ENCODE measurements around the gene GSTK1. TPM values are rescaled to one million over a fixed set of nuclear protein-coding genes. Genes with fewer than 3 reads are reported as not detected.
A peak's percentile ranks its signal among the peaks of the same experiment; 100 is the strongest.
"Not testable (repeated sequence)": the region's sequence is repeated elsewhere in the genome, so short reads cannot be mapped to it uniquely, and the experiment has no call there.

Gene GSTK1
- total RNA-seq, 1 experiment from 2014 or later = 131 TPM

GRCh38 chr7:143286522-143286890 is 23.3 kb downstream of the GSTK1 start:
- Histone ChIP-seq H3K27ac (no peak overlapping the region), H3K4me1 (replicated peaks) (peaks cover 17% of the 10 kb centered on the region), H3K27me3 (replicated peaks) (no peaks in the 10 kb centered on the region), H3K9me3 (replicated peaks) (peaks cover 2% of the 10 kb centered on the region; the same call in 1 of the 2 replicates), H3K4me3 (no peak overlapping the region), H3K36me3 (peaks cover 22% of the 10 kb centered on the region)
- DNase-seq (ENCODE audit: low read depth in 1 of 2, low spot score in 2 of 2) = no peak

GRCh38 chr7:143287339-143287934 is 24.2 kb downstream of the GSTK1 start:
- peak overlapping the region; percentile 27; the same call in 1 of the 2 replicates for H3K27ac ChIP-seq
- peaks cover 17% of the 10 kb centered on the region for H3K4me1 ChIP-seq (replicated peaks)
- DNase-seq (ENCODE audit: low read depth in 1 of 2, low spot score in 2 of 2) = no peak
- no peaks in the 10 kb centered on the region for H3K27me3 ChIP-seq (replicated peaks)
- peak overlapping the region; percentile 85 for H3K4me3 ChIP-seq
- H3K9me3 ChIP-seq (replicated peaks) = peaks cover 2% of the 10 kb centered on the region; the same call in 1 of the 2 replicates
- peaks cover 29% of the 10 kb centered on the region for H3K36me3 ChIP-seq

- Histone ChIP-seq H3K9me3 (replicated peaks) (peaks cover 2% of the 10 kb centered on the region; the same call in 1 of the 2 replicates), H3K4me3 (peak within 1 kb of the TSS; percentile 85), H3K36me3 (peaks cover 34% of the 10 kb centered on the region), H3K27me3 (replicated peaks) (no peaks in the 10 kb centered on the region), H3K4me1 (replicated peaks) (peaks cover 17% of the 10 kb centered on the region), H3K27ac (peak within 1 kb of the TSS; percentile 84)
- DNase-seq (ENCODE audit: low read depth in 1 of 2, low spot score in 2 of 2) = peak; percentile 95 to 97
Measured at GRCh38 chr7:143287935-143288826, 24.9 kb downstream of the GSTK1 start, which contains the start of gene CASP2. Gene CASP2 (plus strand): TSS chr7:143288351. CDS start chr7:143288456, 105 bp downstream.

GRCh38 chr7:143288836-143289235 is 25.6 kb downstream of the GSTK1 start:
- Histone ChIP-seq H3K9me3 (replicated peaks) (peaks cover 2% of the 10 kb centered on the region; the same call in 1 of the 2 replicates), H3K4me1 (replicated peaks) (peaks cover 17% of the 10 kb centered on the region), H3K36me3 (peaks cover 41% of the 10 kb centered on the region), H3K27ac (peak overlapping the region; percentile 84), H3K4me3 (peak overlapping the region; percentile 85), H3K27me3 (replicated peaks) (no peaks in the 10 kb centered on the region)
- no peak for DNase-seq (ENCODE audit: low read depth in 1 of 2, low spot score in 2 of 2)

- DNase-seq (ENCODE audit: low read depth in 1 of 2, low spot score in 2 of 2) = peak in 1 of 2 experiments; percentile 7
- Histone ChIP-seq H3K4me1 (replicated peaks) (peaks cover 17% of the 10 kb centered on the region), H3K9me3 (replicated peaks) (peaks cover 2% of the 10 kb centered on the region; the same call in 1 of the 2 replicates), H3K27me3 (replicated peaks) (no peaks in the 10 kb centered on the region), H3K36me3 (peaks cover 47% of the 10 kb centered on the region), H3K4me3 (peak overlapping the region; percentile 85), H3K27ac (no peak overlapping the region)
Measured at GRCh38 chr7:143289421-143289820, 26.2 kb downstream of the GSTK1 start.

GRCh38 chr7:143289888-143290287 is 26.6 kb downstream of the GSTK1 start:
- H3K27ac ChIP-seq; H3K9me3 ChIP-seq (replicated peaks); H3K27me3 ChIP-seq (replicated peaks); DNase-seq (ENCODE audit: low read depth in 1 of 2, low spot score in 2 of 2): not testable (repeated sequence)
- Histone ChIP-seq H3K4me1 (replicated peaks) (peaks cover 17% of the 10 kb centered on the region), H3K36me3 (peaks cover 51% of the 10 kb centered on the region), H3K4me3 (peak overlapping the region; percentile 85; the same call in 1 of the 2 replicates)

GRCh38 chr7:143290293-143290692 is 27.1 kb downstream of the GSTK1 start:
- Histone ChIP-seq H3K4me3 (no peak overlapping the region), H3K27ac (no peak overlapping the region)

GRCh38 chr7:143292876-143293275 is 29.6 kb downstream of the GSTK1 start:
- H3K27ac ChIP-seq = no peak overlapping the region
- no peaks in the 10 kb centered on the region for H3K27me3 ChIP-seq (replicated peaks)
- H3K4me3 ChIP-seq = no peak overlapping the region
- peaks cover 81% of the 10 kb centered on the region for H3K36me3 ChIP-seq
- no peaks in the 10 kb centered on the region for H3K9me3 ChIP-seq (replicated peaks)
- DNase-seq (ENCODE audit: low read depth in 1 of 2, low spot score in 2 of 2) = no peak
- peaks cover 17% of the 10 kb centered on the region for H3K4me1 ChIP-seq (replicated peaks)

More at GRCh38 chr7:143290293-143290692, 27.1 kb downstream of the GSTK1 start:
- H3K4me1 ChIP-seq (replicated peaks) = peaks cover 17% of the 10 kb centered on the region
- peaks cover 55% of the 10 kb centered on the region for H3K36me3 ChIP-seq
- H3K27me3 ChIP-seq (replicated peaks) = no peaks in the 10 kb centered on the region
- no peak for DNase-seq (ENCODE audit: low read depth in 1 of 2, low spot score in 2 of 2)
- peaks cover 2% of the 10 kb centered on the region; the same call in 1 of the 2 replicates for H3K9me3 ChIP-seq (replicated peaks)

- no peak overlapping the region for H3K27ac ChIP-seq
- H3K36me3 ChIP-seq = peaks cover 92% of the 10 kb centered on the region
- no peak for DNase-seq (ENCODE audit: low read depth in 1 of 2, low spot score in 2 of 2)
- H3K4me1 ChIP-seq (replicated peaks) = 0 out of 2 replicates have a peak, but pooled peaks cover 3% of the 10 kb centered on the region
- H3K4me3 ChIP-seq = no peak overlapping the region
- no peaks in the 10 kb centered on the region for H3K9me3 ChIP-seq (replicated peaks)
- H3K27me3 ChIP-seq (replicated peaks) = no peaks in the 10 kb centered on the region
Measured at GRCh38 chr7:143295870-143296269, 32.6 kb downstream of the GSTK1 start.

GRCh38 chr7:143296686-143297085 is 33.4 kb downstream of the GSTK1 start:
- Histone ChIP-seq H3K4me1 (replicated peaks) (0 out of 2 replicates have a peak, but pooled peaks cover 3% of the 10 kb centered on the region), H3K9me3 (replicated peaks) (no peaks in the 10 kb centered on the region), H3K27me3 (replicated peaks) (no peaks in the 10 kb centered on the region), H3K4me3 (no peak overlapping the region), H3K36me3 (peaks cover 94% of the 10 kb centered on the region), H3K27ac (no peak overlapping the region)
- no peak for DNase-seq (ENCODE audit: low read depth in 1 of 2, low spot score in 2 of 2)

GRCh38 chr7:143299346-143299745 is 36.1 kb downstream of the GSTK1 start:
- DNase-seq (ENCODE audit: low read depth in 1 of 2, low spot score in 2 of 2) = no peak
- Histone ChIP-seq H3K4me1 (replicated peaks) (0 out of 2 replicates have a peak, but pooled peaks cover 3% of the 10 kb centered on the region), H3K27ac (no peak overlapping the region), H3K27me3 (replicated peaks) (no peaks in the 10 kb centered on the region), H3K36me3 (peaks cover 94% of the 10 kb centered on the region), H3K4me3 (no peak overlapping the region), H3K9me3 (replicated peaks) (no peaks in the 10 kb centered on the region)

GRCh38 chr7:143299840-143300239 is 36.6 kb downstream of the GSTK1 start:
- H3K9me3 ChIP-seq (replicated peaks) = no peaks in the 10 kb centered on the region
- no peak overlapping the region for H3K4me3 ChIP-seq
- H3K27ac ChIP-seq = no peak overlapping the region
- H3K27me3 ChIP-seq (replicated peaks) = no peaks in the 10 kb centered on the region
- H3K4me1 ChIP-seq (replicated peaks) = 0 out of 2 replicates have a peak, but pooled peaks cover 3% of the 10 kb centered on the region
- no peak for DNase-seq (ENCODE audit: low read depth in 1 of 2, low spot score in 2 of 2)
- H3K36me3 ChIP-seq = peaks cover 94% of the 10 kb centered on the region

- H3K36me3 ChIP-seq = peaks cover 91% of the 10 kb centered on the region
- no peak for DNase-seq (ENCODE audit: low read depth in 1 of 2, low spot score in 2 of 2)
- H3K9me3 ChIP-seq (replicated peaks) = no peaks in the 10 kb centered on the region
- no peak overlapping the region for H3K4me3 ChIP-seq
- H3K4me1 ChIP-seq (replicated peaks) = no peaks in the 10 kb centered on the region
- H3K27ac ChIP-seq = no peak overlapping the region
- H3K27me3 ChIP-seq (replicated peaks) = no peaks in the 10 kb centered on the region
Measured at GRCh38 chr7:143300959-143301935, 38.0 kb downstream of the GSTK1 start.

All from SJSA1 (cell line).